NCI-H128 (cell line): Measurements from ENCODE around the gene RAMACL.
"Not testable (repeated sequence)": the region's sequence is repeated elsewhere in the genome, so short reads cannot be mapped to it uniquely, and the experiment has no call there.

Experiments used
- DNase-seq: peaks from one replicate; lab custom pipeline; 2025; ENCODE audit not compliant: unreplicated experiment; lab: John Stamatoyannopoulos, UW

RAMACL gene

GRCh38 chr6:166558156-166559005, 28.1 kb downstream of the RAMACL start:
- no peak for DNase-seq

- no peak for DNase-seq
These were observed 29.6 kb downstream of the RAMACL start for GRCh38 chr6:166556863-166557322.

- no peak for DNase-seq
These were observed 30.1 kb downstream of the RAMACL start for GRCh38 chr6:166556336-166556735.

- no peak for DNase-seq
These were observed 31.4 kb downstream of the RAMACL start for GRCh38 chr6:166555086-166555485.

- DNase-seq: no peak
These were observed 32.2 kb downstream of the RAMACL start for GRCh38 chr6:166554316-166554715.

- no peak for DNase-seq
These were observed 32.8 kb downstream of the RAMACL start for GRCh38 chr6:166553563-166554271.

- no peak for DNase-seq
These were observed 33.9 kb downstream of the RAMACL start for GRCh38 chr6:166552600-166552999.

- no peak for DNase-seq
These were observed 34.6 kb downstream of the RAMACL start for GRCh38 chr6:166551754-166552495.

GRCh38 chr6:166546653-166547052, 39.8 kb downstream of the RAMACL start:
- DNase-seq: no peak

- DNase-seq: no peak
These were observed 41.1 kb downstream of the RAMACL start for GRCh38 chr6:166545156-166546034.

- no peak for DNase-seq
These were observed 42.2 kb downstream of the RAMACL start for GRCh38 chr6:166544296-166544605.

GRCh38 chr6:166543603-166544295, 42.7 kb downstream of the RAMACL start:
- DNase-seq: no peak

GRCh38 chr6:166542580-166542912, 43.9 kb downstream of the RAMACL start:
- no peak for DNase-seq

GRCh38 chr6:166541876-166542579, 44.5 kb downstream of the RAMACL start:
- no peak for DNase-seq

GRCh38 chr6:166541366-166541765, 45.1 kb downstream of the RAMACL start:
- no peak for DNase-seq

- no peak for DNase-seq
These were observed 45.7 kb downstream of the RAMACL start for GRCh38 chr6:166540631-166541331.

- no peak for DNase-seq
These were observed 46.9 kb downstream of the RAMACL start for GRCh38 chr6:166539543-166539942.

- DNase-seq: not testable (repeated sequence)
These were observed 47.5 kb downstream of the RAMACL start for GRCh38 chr6:166539011-166539385.
